Activated T-helper 17 cell treated with anti-CD3 and anti-CD28 coated beads, Interleukin-2, amount 50 U/mL, for 72 hours (primary cell): ENCODE results near the gene EIF3I. TPM values are rescaled to one million over a fixed set of nuclear protein-coding genes. Genes with fewer than 3 reads are reported as not detected.

Experiments used
- ATAC-seq: fragments of 150-1000 bp; cut with Tn5 transposase; replicated peaks from 2 replicates; pipeline ENCODE4 v1.10.0; 2021; ENCODE audit warnings: mild to moderate bottlenecking, moderate library complexity
- H3K27ac Mint-ChIP-seq: one replicate; pipeline ENCODE4 v1.8.0; 2022; ENCODE audit warnings: mixed read lengths
- H3K27me3 Mint-ChIP-seq: one replicate; pipeline ENCODE4 v1.8.0; 2022; ENCODE audit warnings: mixed read lengths
- H3K36me3 Mint-ChIP-seq: one replicate; pipeline ENCODE4 v1.8.0; 2022; ENCODE audit warnings: low read depth, mild to moderate bottlenecking, mixed read lengths
- H3K4me1 Mint-ChIP-seq: one replicate; pipeline ENCODE4 v1.8.0; 2022; ENCODE audit warnings: mixed read lengths
- H3K4me3 Mint-ChIP-seq: one replicate; pipeline ENCODE4 v1.8.0; 2022; ENCODE audit warnings: mild to moderate bottlenecking, mixed read lengths
- H3K9me3 Mint-ChIP-seq: one replicate; pipeline ENCODE4 v1.8.0; 2022; ENCODE audit warnings: mixed read lengths
- total RNA-seq, 2 donors: library from RNA; stranded (reverse); gene quantifications; one replicate each; pipeline ENCODE4 v1.2.3, GENCODE V29; 2022

EIF3I gene
- total RNA-seq, 2 donors from 2014 or later, result 203 to 303 TPM

DNA sequence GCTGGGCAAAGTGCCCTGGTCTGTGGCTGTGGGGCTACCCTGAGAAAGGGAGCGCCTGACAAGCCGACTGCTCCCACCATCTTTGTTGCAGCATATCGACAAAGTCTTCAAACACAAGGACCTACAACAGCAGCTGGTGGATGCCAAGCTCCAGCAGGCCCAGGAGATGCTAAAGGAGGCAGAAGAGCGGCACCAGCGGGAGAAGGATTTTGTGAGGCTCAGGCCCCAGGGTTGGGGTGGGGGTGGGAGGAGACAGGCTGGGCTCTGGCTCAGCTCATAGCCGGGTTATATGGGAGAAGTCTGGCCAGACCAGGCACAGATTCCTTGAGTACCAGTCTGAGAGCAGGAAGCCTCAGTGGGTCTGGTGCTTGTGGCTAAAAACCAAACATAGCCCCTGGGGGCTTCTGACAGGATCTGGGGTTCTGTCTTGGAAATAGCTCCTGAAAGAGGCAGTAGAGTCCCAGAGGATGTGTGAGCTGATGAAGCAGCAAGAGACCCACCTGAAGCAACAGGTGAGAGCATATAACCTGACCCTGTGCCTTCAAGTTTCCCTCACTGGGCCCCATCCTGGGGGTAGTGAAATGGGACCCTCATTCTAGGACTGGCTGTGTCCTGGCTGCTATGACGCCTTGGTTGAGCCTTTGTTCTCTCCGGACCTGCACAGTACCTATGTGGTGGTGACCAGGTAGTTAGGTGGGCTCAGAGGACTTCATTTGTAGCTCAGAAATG is 29.8 kb upstream of the EIF3I start:
- Mint-ChIP-seq H3K4me3 (no peak overlapping the region), H3K27me3 (no peaks in the 10 kb centered on the region), H3K36me3 (peaks cover 100% of the 10 kb centered on the region), H3K27ac (no peak overlapping the region), H3K9me3 (no peaks in the 10 kb centered on the region), H3K4me1 (peaks cover 20% of the 10 kb centered on the region)
- ATAC-seq, result no peak

DNA sequence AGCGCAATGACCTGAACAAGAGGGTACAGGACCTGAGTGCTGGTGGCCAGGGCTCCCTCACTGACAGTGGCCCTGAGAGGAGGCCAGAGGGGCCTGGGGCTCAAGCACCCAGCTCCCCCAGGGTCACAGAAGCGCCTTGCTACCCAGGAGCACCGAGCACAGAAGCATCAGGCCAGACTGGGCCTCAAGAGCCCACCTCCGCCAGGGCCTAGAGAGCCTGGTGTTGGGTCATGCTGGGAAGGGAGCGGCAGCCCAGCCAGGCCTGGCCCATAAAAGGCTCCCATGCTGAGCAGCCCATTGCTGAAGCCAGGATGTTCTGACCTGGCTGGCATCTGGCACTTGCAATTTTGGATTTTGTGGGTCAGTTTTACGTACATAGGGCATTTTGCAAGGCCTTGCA is 27.2 kb upstream of the EIF3I start:
- no peak for ATAC-seq
- peaks cover 84% of the 10 kb centered on the region for H3K36me3 Mint-ChIP-seq
- no peaks in the 10 kb centered on the region for H3K27me3 Mint-ChIP-seq
- peaks cover 20% of the 10 kb centered on the region for H3K4me1 Mint-ChIP-seq
- no peaks in the 10 kb centered on the region for H3K9me3 Mint-ChIP-seq
- H3K4me3 Mint-ChIP-seq, result no peak overlapping the region
- no peak overlapping the region for H3K27ac Mint-ChIP-seq

DNA sequence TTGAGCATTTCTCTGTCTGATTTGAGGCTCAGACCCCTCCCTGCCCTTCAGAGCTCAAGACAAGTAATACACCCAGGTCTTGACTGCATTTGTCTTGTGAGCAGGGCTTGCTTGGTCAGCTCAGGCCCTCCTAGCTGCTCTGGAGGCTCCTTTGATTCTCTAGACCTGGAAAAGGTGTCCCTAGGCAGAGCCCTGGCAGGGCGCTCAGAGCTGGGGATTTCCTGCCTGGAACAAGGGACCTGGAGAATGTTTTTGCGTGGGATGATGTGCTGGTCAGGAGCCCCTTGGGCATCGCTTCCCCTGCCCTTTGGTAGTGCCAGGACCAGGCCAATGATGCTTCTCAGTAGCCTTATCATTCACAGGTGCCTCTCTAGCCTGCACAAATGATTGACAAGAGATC is 26.7 kb upstream of the EIF3I start:
- no peak for ATAC-seq
- H3K36me3 Mint-ChIP-seq, result peaks cover 79% of the 10 kb centered on the region
- no peak overlapping the region for H3K4me3 Mint-ChIP-seq
- peaks cover 25% of the 10 kb centered on the region for H3K4me1 Mint-ChIP-seq
- H3K27ac Mint-ChIP-seq, result no peak overlapping the region
- H3K9me3 Mint-ChIP-seq, result no peaks in the 10 kb centered on the region
- no peaks in the 10 kb centered on the region for H3K27me3 Mint-ChIP-seq

DNA sequence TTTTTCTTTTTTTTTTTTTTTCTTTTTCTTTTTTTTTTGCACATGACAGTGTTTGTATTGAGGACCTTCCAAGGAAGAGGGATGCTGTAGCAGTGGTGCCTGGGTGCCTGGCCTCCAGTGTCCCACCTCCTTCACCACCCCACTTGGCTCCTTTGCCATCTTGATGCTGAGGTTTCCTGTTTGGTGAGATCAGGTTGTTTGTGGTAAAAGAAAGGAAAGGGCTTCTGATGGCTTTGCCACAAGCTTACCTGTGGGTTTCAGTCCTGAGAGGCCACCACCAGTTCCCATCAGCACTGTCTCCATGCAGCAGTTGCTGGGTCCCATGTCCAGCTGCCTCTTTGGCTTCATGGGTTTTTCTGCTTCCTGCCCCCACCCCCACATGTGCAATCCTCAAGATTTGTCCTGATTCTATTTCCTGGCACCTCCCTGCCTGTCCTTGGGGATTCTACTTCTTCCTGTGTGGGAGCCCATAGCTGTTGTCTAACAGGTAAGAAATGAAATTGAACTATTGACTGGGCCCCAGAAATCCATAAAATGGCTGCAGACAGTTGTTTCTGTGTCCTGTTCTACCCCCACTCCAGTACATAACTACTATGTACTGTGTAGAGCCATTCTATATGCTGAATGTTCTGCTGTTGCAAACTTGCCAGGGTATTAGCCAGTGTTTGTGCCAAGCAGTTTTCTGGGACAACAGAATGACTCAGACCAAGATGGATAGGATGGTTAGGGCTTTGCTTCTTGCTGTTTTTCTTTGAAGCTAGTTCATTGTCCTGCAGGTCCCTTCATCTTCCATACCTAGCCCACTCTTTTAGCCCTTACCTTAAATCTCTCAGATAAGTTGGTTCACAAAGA is 26.0 kb upstream of the EIF3I start:
- peak overlapping the region; percentile 28 for H3K27ac Mint-ChIP-seq
- H3K4me1 Mint-ChIP-seq, result peaks cover 25% of the 10 kb centered on the region
- H3K9me3 Mint-ChIP-seq, result no peaks in the 10 kb centered on the region
- ATAC-seq, result no peak
- peak overlapping the region; percentile 26 for H3K4me3 Mint-ChIP-seq
- H3K27me3 Mint-ChIP-seq, result no peaks in the 10 kb centered on the region
- peaks cover 72% of the 10 kb centered on the region for H3K36me3 Mint-ChIP-seq

DNA sequence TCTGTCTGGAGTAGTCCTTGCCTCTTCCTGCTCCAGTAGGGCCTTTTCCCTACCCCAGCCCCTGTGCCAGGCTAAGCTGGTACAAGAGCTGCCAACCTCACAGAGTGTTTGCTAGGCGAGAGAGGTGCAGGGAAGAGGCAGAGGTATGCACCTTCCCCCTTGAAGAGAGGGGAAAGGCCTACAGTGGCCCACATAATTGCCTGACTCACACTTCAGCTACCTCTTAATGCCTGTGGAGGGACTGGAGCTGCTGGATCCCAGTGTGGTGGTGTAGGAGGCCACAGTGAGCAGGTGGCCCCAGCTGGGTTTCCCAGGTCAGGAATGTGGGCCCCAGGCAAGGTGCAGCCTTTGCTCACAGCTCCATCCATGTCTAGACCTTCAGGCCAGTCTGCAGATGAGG is 25.1 kb upstream of the EIF3I start:
- Mint-ChIP-seq H3K27me3 (no peaks in the 10 kb centered on the region), H3K9me3 (no peaks in the 10 kb centered on the region), H3K27ac (peak overlapping the region; percentile 28), H3K4me1 (peaks cover 34% of the 10 kb centered on the region), H3K4me3 (no peak overlapping the region), H3K36me3 (peaks cover 64% of the 10 kb centered on the region)
- ATAC-seq, result no peak

DNA sequence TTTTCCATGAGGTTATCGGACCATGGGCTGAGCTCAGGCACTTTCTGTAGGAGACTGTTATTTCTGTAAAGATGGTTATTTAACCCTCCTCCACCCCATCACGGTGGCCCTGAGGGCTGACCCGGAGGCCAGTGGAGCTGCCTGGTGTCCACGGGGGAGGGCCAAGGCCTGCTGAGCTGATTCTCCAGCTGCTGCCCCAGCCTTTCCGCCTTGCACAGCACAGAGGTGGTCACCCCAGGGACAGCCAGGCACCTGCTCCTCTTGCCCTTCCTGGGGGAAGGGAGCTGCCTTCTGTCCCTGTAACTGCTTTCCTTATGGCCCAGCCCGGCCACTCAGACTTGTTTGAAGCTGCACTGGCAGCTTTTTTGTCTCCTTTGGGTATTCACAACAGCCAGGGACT is 24.4 kb upstream of the EIF3I start:
- peaks cover 56% of the 10 kb centered on the region for H3K36me3 Mint-ChIP-seq
- no peaks in the 10 kb centered on the region for H3K9me3 Mint-ChIP-seq
- H3K4me3 Mint-ChIP-seq, result no peak overlapping the region
- no peak for ATAC-seq
- no peaks in the 10 kb centered on the region for H3K27me3 Mint-ChIP-seq
- H3K4me1 Mint-ChIP-seq, result peaks cover 32% of the 10 kb centered on the region
- peak overlapping the region; percentile 28 for H3K27ac Mint-ChIP-seq

DNA sequence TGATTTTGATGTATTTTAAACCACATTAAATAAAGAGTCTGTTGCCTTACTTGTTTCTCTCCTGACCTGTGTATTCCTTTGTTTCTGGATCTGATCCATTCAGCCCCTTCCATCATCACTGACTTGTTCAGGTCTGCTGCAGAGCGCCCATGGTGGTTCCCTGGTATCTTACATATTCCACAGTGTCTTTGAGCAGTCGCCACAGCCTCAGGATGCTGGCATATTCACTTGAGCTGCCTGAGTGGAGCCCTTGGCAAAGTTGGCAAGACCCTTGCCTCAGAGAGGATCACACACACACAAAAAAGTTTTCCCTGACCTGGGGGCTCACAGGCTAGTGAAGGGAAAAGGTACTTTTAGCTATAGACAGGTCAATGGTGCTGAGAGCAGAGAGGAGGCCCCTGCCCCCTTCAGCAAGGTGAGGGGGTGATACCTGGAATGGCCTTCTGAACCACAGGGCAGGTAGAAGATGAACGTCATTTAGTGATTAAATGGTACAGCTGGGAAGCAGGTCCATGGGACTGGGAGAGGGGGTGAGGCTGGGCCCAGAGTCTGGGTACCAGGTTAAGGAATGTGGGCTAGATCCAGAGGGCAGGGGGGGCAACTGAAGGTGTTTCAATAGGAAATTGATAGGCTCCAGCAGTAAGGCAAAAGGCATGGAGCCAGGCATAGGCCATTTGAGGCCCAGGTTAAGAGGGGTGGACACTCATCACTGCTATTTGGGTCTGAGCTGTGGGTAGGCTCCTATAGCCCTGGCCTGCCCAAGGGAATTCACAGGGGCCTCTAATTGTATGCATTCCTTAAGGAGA is 23.8 kb upstream of the EIF3I start:
- Mint-ChIP-seq H3K36me3 (peaks cover 50% of the 10 kb centered on the region), H3K9me3 (no peaks in the 10 kb centered on the region), H3K4me1 (peaks cover 27% of the 10 kb centered on the region), H3K4me3 (peak overlapping the region; percentile 2), H3K27ac (peak overlapping the region; percentile 13), H3K27me3 (no peaks in the 10 kb centered on the region)
- ATAC-seq, result no peak

DNA sequence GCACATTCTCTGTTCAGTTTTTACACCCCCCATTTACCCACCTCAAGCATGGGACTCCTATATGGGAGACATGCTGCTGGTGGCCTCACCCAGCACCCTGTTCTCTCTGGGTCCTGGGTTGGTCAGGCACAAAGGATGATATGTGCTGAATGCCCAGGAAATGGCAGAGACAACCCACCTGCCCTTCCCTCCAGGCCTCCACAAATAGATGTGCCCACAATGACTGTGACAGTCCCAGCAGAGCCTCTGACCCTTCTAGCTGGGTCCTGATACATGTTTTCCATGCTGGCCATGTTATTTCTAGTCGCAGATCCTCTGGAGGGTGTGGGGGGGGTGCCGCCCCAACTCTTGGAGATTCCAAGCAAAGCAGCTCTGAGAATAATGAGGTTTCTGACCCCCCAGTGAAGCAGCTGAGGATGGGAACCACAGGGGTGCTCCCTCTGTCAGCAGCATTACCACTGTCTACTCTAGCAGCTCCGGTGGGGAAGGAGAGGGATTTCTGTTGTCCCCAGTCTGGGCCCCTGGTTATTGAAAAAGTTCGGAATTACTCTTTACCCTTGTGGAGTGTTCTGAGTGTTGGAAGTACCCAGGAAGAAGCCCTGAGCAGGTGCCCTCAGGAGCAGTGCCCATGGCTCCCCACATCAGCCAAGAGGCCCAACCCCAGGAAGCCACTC is 23.0 kb upstream of the EIF3I start:
- Mint-ChIP-seq H3K4me3 (peak overlapping the region; percentile 81), H3K27ac (no peak overlapping the region), H3K36me3 (peaks cover 43% of the 10 kb centered on the region), H3K27me3 (no peaks in the 10 kb centered on the region), H3K9me3 (no peaks in the 10 kb centered on the region), H3K4me1 (peaks cover 22% of the 10 kb centered on the region)
- no peak for ATAC-seq

DNA sequence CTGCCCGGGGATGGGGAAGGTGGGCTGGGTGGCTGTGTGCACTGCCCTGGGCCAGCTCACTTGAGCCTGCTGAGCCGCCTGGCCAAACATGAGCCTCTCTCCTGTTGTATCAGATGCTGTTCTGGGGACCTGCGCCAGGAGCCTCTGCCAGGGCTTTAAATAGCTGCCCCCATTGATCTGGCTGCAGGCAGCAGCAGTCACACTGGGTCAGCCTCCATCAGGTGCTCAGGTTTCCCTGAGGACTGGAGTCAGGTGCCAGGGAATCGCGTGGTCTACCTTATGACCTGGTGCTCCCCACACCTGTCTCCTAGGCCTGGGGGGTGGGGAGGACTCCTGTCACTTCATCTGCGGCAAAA is 22.5 kb upstream of the EIF3I start:
- no peak for ATAC-seq
- Mint-ChIP-seq H3K27ac (peak overlapping the region; percentile 42), H3K9me3 (no peaks in the 10 kb centered on the region), H3K36me3 (peaks cover 37% of the 10 kb centered on the region), H3K4me3 (peak overlapping the region; percentile 81), H3K27me3 (no peaks in the 10 kb centered on the region), H3K4me1 (peaks cover 21% of the 10 kb centered on the region)

DNA sequence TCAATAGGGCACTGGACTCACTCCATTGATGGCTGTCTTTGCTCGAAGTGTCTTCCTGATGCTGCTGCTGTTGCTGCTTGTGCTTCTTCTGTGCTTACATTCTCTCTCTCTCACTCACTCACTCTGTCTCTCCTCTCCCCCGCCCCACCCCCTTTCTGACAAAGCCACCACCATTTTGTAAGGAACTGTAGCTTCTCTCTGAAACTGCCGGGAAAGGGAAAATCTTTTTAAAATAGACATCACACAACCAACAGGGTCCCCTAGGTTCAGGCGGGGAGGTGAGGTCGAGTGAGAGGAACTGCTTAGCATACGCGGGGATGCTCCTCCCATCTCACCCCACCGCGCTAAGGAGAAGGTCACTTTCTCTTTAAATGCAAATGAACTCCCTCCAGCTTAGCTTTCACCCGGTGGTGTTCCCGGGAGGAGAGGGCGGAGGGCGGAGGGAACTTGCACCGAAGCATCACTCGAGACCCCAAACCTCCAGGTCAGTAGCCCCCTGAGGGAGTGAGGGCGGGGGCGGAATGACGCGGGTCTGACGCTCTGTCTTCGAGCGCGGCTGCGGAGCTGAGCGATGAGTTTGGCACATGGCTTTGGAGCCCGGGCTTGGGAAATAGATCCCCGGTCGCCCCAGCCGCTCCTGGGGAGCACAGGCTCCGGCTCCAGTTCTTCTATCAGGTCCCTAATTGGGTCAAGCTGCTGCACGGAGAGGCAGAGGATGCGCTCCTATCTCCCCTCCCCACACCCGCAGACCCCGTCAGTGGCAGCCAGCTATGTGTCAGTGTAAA is 21.8 kb upstream of the EIF3I start, which contains the start of gene CCDC28B:
TSS of gene CCDC28B (plus strand) at position 370 of the 785 bp plus-strand sequence. CDS start 1,341 bp downstream, outside the sequence.
- Mint-ChIP-seq H3K27ac (peak within 1 kb of the TSS; percentile 88), H3K36me3 (peaks cover 30% of the 10 kb centered on the region), H3K4me3 (peak within 1 kb of the TSS; percentile 81), H3K4me1 (peaks cover 21% of the 10 kb centered on the region), H3K9me3 (no peaks in the 10 kb centered on the region), H3K27me3 (no peaks in the 10 kb centered on the region)
- peak; percentile 51 for ATAC-seq

DNA sequence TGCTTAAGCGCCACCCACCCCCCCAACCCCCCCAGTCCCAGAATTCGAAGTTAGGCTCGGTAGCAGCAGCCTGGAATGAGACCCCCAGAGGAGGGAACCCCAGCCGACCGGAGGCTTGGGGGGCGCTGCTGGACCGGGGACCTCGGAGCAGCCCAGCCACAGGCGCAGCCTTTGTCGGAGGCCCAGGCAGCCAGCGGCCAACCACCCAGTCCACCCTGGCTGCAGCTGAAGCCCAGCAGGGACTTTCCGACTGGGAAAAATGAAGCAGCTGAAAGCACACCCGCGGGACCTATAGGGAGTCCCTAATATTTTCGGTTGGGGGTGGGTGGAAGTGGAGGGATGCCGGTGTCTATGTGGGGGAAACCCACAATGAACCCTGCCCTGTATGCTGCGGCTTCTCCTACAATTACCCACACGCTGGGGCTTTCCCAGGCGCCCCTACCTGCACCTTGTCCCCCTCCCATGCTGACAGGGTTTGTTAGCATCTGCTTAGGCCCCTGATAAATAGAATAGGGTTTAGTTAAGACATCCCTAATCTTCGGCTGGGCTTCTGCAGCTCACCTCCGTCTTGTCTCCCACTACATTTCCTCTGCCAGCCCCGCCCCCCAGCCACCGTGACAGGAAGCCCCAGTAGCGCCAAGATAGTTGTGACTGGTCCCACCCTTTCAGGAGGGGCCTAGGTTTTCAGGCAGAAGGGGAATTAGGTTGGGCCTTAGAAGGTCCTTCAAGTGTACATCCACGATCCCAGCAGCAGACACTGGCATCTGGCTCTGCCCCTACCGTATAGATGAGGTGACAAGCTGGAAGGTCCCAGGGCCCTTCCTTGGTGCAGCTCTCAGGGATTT is 21.0 kb upstream of the EIF3I start:
- no peaks in the 10 kb centered on the region for H3K9me3 Mint-ChIP-seq
- peak overlapping the region; percentile 81 for H3K4me3 Mint-ChIP-seq
- H3K36me3 Mint-ChIP-seq, result peaks cover 22% of the 10 kb centered on the region
- peaks cover 21% of the 10 kb centered on the region for H3K4me1 Mint-ChIP-seq
- peak; percentile 63 for ATAC-seq
- peak overlapping the region; percentile 88 for H3K27ac Mint-ChIP-seq
- no peaks in the 10 kb centered on the region for H3K27me3 Mint-ChIP-seq

DNA sequence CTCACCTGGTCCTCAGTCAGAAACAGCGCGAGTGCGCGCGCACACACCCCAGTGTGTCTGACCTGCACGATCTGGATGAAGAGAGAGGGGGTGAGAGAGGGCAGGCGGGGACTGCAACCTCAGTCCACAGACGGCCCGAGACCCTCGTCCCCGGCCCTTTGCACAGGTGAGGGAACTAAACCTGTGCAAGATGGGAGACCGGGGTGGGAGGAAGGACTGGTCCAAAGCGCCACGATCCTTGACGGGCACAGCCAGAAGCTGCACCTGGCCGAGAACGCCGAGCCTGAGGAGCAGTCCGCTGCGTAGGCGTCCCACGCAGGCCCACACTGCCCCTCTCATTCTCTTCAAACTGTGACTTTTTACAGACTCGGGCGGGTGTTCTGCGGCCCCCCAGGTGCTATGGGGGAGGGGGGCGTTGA is 17.3 kb upstream of the EIF3I start:
- Mint-ChIP-seq H3K36me3 (no peaks in the 10 kb centered on the region), H3K9me3 (no peaks in the 10 kb centered on the region), H3K27me3 (no peaks in the 10 kb centered on the region), H3K4me1 (peaks cover 20% of the 10 kb centered on the region), H3K27ac (no peak overlapping the region), H3K4me3 (peak overlapping the region; percentile 88)
- ATAC-seq, result no peak
